SIG-M5 treated with dmso at 0.1 percent for 504 hours (cell line): ENCODE measurements around the gene CFAP20.

Experiments used
- DNase-seq: peaks from one replicate; lab custom pipeline; 2025; ENCODE audit not compliant: unreplicated experiment; lab: John Stamatoyannopoulos, UW

CFAP20 gene

DNA sequence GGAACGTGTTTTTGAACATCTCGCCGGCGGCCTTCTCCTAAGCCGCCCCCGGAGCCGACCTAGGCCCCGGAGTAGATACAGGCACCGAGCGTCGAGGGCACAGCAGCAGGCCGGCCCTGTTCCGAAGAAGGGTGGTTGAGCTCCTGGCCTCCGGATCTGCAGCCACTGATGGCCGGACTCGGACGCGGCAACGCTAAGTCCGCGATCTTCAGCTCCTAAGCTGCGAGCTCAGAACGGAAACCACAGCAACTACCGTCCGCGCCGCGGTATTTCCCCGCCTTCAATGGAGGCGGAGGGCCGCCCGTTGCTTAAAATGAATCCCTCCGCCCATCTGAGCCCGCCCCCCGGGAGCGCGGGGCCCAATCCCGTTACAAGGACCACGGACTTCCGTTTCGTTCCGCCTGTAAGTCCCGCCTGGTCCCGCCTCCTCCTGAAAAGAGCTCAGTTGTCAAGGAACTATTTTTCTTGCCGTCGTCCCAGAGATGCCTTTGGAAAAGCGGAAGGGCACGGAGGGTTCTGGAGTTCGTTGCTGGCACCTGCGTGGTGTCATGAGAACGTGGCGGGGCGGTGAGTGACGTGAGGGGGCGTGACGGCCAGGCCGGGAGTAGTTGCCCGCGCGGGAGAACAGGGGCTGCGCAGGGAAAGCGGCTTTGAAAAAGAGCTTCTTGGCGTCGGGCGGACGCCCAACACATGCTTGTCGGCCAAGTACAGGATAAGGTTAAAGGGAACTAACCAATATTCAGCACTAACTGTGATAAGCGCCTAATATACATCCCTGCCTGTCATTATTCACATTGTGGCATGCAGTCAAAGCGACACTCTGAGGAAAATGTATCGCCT lies at the start of gene CFAP20:
Gene CFAP20 (minus strand): TSS at position 285 of the 840 bp plus-strand sequence. CDS start 266 bp downstream, at position 19.
- DNase-seq, result peak; percentile 98

DNA sequence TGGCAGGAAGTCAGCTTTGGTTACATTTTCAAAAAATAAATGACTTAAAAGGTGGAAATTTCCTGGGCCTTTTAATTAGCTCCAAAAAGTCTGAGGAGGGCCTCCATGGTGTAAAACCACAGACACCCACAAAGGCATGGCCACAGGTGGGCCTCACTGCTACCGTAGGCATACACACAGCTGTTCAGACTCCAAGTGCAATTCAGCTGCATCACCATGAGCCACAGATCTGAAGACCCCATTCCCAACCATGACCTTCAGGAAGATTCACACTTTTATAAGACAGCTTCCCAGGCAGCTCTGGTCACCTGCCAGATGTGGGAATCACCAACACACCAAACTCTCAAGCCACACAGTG lies 48.2 kb upstream of the CFAP20 start:
- DNase-seq, result no peak

DNA sequence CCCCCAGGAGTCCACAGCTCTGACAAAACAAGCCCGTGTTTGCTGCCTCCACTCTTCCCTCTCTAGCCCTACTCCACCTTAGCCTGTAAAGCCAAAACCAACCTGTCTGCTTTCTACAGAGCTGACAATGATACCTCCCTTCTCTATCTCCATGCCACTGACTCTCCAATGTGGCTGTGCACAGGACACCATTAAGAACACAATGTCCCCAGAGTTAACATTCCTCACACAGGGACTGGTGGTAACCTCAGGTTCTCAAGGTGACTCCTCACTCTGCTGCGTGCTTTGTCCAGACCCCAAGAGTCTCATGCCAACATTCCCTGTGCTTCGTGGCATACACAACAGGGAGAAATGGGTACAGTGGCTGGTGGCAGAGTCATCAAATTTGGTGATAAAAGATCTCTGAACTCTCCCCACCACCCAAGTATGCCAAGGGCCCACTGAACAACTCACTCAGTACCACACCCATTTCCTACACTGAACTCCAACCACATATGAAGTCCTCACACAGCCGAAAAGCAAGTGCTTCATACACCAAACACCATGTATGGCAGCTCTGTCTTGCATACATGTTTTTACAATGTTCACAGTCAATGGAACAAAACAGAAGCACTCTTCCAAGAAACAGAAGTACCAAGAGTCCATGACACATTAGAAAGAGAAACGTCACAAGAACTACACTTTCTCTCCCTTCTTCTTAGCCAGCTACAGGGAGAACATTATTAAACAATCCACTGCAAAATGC lies 47.6 kb upstream of the CFAP20 start:
- no peak for DNase-seq

- DNase-seq, result no peak
Observed at GRCh38 chr16:58170223-58170622, 41.0 kb upstream of the CFAP20 start.

- no peak for DNase-seq
Observed at GRCh38 chr16:58160855-58161254, 31.7 kb upstream of the CFAP20 start.

DNA sequence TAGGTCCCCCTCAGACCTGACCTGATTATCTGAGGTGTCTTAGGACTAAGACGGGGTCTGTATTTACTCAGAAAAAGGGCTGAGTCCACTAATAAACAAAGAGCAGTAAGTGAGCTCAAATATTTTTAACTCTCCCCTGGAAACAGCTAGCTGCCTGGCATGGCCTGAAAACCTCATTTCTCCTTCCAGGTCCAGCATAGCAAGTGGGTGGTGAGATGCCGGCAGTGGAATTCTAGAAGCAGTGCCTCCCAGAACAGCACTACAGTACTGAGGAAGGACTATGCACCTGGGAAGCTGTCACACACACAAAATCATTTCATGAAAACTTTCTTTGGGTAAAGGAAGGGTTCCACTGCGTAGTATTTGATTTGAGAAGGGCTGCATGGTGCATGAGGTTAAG lies 29.5 kb upstream of the CFAP20 start:
- no peak for DNase-seq

GRCh38 chr16:58157951-58158540 lies 28.9 kb upstream of the CFAP20 start:
- DNase-seq, result no peak

DNA sequence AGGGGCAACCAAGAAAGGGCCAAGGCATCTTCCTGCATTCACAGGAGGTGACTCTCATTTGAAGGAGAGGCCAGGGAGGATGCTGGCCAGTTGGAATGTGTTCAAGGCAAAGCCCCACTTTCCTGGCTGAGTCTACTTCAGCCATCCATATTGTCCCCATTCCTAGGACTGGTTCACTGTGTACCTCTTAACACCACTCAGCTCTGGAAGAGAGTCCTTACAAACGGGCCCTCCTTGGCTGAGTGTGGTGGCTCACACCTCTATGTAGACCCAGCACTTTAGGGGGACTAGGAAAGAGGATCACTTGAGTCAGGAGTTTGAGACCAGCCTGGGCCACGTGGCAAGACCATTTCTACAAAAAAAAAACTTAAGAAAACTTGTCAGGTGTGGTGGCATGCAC lies 28.1 kb upstream of the CFAP20 start:
- no peak for DNase-seq

DNA sequence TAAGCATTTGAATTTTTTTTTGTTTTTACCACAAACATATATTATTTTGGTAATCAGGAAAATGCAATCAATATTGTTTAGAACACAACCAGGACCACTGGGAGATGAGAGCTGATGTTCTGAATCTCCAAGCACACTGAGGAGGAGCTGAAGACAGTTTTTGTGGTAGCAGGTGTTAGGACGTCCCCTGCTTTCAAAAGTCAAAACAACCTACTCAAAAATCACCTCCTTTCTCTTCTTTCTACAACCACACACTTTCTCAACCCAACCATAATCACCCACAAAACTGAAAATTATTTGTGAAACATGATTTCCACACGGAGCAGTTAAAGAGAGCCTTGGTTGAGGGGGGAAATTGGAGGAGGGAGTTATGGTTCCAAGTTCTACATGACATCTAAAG lies 26.7 kb upstream of the CFAP20 start:
- DNase-seq, result no peak

DNA sequence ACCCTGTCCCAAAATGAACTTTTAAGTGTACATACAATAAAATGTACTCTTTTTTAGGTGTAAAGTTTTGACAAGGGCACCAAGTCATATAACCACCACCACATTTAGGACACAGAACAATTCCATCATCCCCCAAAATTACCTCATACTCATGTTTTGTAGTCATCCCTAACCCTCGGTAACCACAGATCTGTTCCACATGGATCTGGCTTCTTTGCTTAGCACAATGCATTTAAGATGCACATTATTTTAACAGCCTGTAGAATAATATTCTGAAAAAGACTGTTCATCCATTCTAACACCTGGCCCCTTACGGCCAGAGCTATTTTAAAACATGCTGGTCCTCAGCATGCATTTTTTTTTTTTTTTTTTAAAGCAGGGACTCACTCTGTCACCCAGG lies 25.2 kb upstream of the CFAP20 start:
- no peak for DNase-seq

DNA sequence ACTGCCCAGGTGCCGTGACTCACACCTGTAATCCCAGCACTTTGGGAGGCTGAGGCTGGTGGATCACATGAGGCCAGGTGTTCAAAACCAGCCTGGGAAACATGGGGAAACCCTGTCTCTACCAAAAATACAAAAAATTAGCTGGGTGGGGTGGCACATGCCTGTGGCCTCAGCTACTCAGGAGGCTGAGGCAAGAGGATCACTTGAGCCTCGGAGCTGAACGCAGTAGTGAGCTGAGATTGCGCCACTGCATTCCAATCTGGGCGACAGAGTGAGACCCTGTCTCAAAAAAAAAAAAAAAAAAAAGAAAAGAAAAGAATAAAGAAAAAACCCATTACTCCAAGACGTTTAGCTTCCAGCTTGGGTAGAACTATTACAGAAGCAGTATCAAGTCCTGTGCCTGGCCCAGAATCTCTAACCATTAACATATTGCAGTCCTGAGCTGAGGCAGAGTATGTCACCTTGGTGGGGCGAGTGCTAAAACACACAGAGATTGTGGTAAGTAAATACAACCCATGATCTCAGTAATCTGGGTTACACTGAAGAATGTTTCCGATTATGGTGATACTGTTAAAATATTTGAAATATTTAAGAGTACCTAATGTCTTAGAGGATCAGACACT lies 23.2 kb upstream of the CFAP20 start:
- no peak for DNase-seq

GRCh38 chr16:58148526-58148925 lies 19.3 kb upstream of the CFAP20 start:
- no peak for DNase-seq

DNA sequence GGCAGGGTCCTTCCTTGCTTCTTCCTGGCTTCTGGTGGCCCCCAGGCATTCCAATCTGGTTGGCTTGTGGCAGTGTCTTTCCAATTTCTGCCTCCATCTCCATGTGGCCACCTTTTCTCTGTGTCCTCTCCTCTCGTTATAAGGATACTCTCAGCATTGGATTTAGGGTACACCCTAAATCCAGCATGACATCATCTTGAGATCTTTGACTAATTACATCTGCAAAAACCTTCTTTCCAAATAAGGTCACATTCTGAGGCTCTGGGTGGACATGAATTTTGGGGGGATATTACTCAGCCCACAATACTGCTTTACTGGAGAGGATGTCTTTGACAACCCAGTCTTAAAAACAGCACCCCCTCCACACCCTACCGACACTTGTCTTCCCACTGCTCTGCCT lies 18.9 kb upstream of the CFAP20 start:
- no peak for DNase-seq

- DNase-seq, result no peak
Observed at GRCh38 chr16:58138852-58139251, 9.7 kb upstream of the CFAP20 start.

DNA sequence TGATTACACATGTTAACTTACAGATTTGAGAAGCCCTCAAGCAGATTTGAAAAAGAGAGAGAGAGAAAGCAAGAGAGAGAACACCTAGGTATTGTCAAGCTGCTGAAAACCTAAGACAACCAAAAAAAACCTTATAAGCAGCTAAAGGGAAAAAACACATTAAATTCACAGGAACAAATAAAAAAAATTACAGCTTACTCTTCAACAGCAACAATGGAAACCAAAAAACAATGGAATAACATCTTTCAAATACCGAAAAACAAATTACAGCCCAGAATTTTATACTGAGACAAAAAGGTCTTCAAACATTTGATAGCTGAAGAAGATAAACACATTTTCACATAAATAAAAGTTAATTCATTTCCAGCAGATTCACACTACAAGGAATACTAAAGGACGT lies 8.4 kb upstream of the CFAP20 start:
- no peak for DNase-seq

GRCh38 chr16:58128711-58129096 lies 477 bp downstream of the CFAP20 start:
- DNase-seq, result no peak

DNA sequence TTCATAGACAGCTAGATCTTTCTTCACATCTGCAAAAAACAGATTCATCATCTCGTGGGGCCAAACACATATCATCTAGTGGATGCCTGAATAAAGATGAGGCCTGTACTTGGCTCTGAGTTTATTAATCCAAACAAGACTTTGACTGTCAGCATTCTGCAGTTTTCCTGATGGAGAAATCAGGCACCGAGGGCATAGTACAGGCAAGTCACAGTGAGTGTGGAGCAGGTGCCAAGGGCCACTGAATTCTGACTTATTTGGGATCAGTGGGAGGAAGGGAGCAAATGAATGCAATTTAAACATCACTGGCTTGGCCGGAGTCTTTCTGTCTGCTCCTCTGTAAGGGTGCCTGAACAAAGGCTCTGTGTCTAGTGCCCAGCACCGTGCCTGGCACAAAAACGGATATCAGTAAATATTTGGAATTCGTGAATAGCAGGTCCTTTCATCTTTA lies 975 bp downstream of the CFAP20 start:
- DNase-seq, result no peak

DNA sequence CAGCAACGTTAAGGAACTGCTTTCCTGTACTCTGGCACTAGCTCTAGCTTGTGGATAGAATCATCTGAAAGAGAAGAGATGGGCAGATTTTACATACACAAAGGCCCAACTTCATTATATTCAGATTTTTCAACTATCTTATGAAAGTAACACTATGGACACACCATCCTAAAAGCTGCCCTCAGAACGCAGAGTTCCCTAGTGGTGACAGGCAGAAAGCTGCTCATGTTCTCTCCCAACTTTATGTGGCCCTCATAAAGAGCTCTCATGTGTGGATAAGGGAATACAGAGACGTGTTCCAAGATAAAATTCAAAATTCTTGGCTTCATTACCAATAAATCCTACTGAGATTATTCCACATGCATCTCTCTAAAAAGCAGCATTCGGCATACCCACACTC lies 1.5 kb downstream of the CFAP20 start:
- peak; percentile 11 for DNase-seq

DNA sequence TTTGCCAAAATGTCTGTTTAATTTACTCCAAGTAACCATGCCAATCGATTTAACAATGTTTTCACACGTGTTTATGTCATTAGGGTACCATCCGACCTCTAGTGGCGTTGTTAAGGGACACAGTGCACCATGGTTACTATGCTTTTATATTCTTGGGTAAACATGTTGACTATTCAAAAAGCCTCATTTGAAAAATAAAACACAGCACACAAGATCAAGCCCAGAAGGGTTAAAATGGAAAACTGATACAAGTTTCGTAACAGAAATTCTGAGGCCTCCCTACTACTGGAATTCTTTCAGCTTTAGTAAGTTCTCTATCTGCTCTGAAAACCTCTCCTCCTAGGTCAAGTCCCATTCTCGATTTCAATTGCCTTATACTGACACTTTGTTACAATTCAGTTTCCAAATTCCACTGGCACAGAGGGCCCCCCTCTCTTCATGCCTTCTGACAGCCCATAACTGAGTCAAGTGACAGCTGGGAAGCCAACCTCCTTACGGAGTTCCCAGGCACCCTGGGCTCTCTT lies 2.1 kb downstream of the CFAP20 start:
- peak; percentile 58 for DNase-seq

GRCh38 chr16:58126451-58126961 lies 2.7 kb downstream of the CFAP20 start:
- no peak for DNase-seq

DNA sequence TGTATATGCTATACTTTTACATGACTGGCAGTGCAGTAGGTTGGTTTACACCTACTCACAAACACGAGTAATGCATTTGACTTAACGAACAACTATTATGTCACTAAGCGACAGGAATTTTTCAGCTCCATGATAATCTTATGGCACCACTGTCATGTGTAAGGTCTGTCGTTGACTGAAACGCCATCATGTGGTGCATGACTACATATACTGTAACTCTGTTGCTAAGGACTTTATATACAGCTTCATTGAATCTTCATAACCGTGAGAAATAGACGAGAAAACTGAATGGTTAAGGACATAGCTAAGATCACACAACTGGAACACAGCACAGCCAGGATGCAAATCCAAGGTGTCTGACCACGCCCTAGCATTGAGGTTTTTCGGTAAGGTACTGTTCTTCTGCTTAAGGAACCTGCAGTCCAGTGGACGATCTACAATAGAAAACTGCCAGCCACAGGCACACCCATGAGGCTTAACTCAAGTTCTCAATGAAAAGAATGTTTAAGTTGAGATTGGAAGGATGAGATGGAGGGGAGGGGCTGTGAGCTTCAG lies 3.3 kb downstream of the CFAP20 start:
- no peak for DNase-seq
